ENCODE results near the gene GAS2L1.
"Not testable (repeated sequence)": the region's sequence is repeated elsewhere in the genome, so short reads cannot be mapped to it uniquely, and the experiment has no call there.

GAS2L1 gene

GRCh38 chr22:29343313-29343805 lies 36.9 kb downstream of the GAS2L1 start:
- no peak for DNase-seq

GRCh38 chr22:29344137-29344536 lies 37.7 kb downstream of the GAS2L1 start:
- no peak for DNase-seq

DNA sequence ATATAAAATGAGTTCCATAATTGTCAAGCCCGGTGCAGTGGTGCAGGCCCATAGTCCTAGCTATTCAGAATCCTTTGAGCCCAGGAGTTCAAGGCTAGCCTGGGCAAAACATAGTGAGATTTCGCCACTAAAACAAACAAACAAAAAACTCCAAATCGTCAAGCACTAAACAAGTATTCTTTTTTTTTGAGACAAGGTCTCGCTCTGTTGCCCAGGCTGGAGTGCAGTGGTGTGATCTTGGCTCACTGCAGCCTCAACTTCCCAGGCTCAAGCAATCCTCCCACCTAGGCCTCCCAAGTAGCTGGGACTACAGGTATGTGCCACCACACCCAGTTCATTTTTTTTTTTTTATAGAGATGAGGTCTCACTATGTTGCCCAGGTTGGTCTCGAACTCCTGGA lies 38.4 kb downstream of the GAS2L1 start:
- DNase-seq, result not testable (repeated sequence)

GRCh38 chr22:29345932-29346331 lies 39.5 kb downstream of the GAS2L1 start:
- DNase-seq, result no peak

- DNase-seq, result no peak
Observed at GRCh38 chr22:29346659-29347058, 40.2 kb downstream of the GAS2L1 start.

GRCh38 chr22:29348041-29348440 lies 41.6 kb downstream of the GAS2L1 start:
- no peak for DNase-seq

- no peak for DNase-seq
Observed at GRCh38 chr22:29348956-29349355, 42.5 kb downstream of the GAS2L1 start.

DNA sequence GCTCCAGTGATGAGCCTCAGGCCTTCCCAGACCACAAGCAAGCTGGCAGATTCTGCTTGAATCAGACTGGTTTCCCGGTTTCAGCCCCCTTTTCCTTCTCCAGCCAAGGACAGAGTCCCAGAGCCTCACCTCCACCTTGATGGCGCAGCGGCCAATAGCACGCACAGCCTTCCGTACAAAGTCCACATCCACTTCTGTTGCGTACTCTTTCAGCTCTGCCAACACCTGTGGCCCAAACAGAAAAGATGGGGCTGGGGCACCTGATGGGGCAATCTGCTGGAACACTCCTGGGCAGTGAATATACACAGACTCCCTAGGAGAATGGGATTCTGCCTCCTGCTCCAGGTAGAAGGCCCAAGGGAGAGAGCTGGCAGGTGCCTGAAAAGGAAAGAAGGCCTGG lies 44.6 kb downstream of the GAS2L1 start:
- DNase-seq, result no peak

- DNase-seq, result no peak
Observed at GRCh38 chr22:29351891-29352290, 45.4 kb downstream of the GAS2L1 start.

GRCh38 chr22:29352778-29353177 lies 46.3 kb downstream of the GAS2L1 start:
- no peak for DNase-seq

- no peak for DNase-seq
Observed at GRCh38 chr22:29353286-29353685, 46.8 kb downstream of the GAS2L1 start.

GRCh38 chr22:29353860-29354259 lies 47.4 kb downstream of the GAS2L1 start:
- DNase-seq, result no peak

- not testable (repeated sequence) for DNase-seq
Observed at GRCh38 chr22:29357193-29357890, 50.9 kb downstream of the GAS2L1 start.

- no peak for DNase-seq
Observed at GRCh38 chr22:29359469-29359868, 53.0 kb downstream of the GAS2L1 start.
